GM13977 (cell line): Measurements from ENCODE around the gene NMUR2.

ENCODE experiments used
- DNase-seq: peaks from one replicate; pipeline ENCODE4 v3.0.0; 2012; ENCODE audit warnings: low spot score
- in situ Hi-C: fragments of 300-500 bp; cut with MboI; formaldehyde crosslinking; loops from one replicate; pipeline ENCODE4 v1.12.0; 2022; ENCODE audit warnings: low sequenced_read_pairs, low pct_unique_long_range_greater_than_20kb, mixed read lengths, inconsistent platforms; ENCODE audit not compliant: unreplicated experiment
- TF ChIP-seq, protein P1 (sequence below): IDR thresholded peaks from 2 replicates; pipeline ENCODE4 v1.5.1; 2012; ENCODE audit warnings: mild to moderate bottlenecking, control low read depth; ENCODE audit not compliant: insufficient read depth; ENCODE audit errors: extremely low read depth, missing control alignments

Gene NMUR2

GRCh38 chr5:152376886-152377285 lies 28.2 kb downstream of the NMUR2 start:
- TF ChIP-seq, protein P1, sequence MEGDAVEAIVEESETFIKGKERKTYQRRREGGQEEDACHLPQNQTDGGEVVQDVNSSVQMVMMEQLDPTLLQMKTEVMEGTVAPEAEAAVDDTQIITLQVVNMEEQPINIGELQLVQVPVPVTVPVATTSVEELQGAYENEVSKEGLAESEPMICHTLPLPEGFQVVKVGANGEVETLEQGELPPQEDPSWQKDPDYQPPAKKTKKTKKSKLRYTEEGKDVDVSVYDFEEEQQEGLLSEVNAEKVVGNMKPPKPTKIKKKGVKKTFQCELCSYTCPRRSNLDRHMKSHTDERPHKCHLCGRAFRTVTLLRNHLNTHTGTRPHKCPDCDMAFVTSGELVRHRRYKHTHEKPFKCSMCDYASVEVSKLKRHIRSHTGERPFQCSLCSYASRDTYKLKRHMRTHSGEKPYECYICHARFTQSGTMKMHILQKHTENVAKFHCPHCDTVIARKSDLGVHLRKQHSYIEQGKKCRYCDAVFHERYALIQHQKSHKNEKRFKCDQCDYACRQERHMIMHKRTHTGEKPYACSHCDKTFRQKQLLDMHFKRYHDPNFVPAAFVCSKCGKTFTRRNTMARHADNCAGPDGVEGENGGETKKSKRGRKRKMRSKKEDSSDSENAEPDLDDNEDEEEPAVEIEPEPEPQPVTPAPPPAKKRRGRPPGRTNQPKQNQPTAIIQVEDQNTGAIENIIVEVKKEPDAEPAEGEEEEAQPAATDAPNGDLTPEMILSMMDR: no peak
- DNase-seq: no peak
- in situ Hi-C loops: no loop called here

DNA sequence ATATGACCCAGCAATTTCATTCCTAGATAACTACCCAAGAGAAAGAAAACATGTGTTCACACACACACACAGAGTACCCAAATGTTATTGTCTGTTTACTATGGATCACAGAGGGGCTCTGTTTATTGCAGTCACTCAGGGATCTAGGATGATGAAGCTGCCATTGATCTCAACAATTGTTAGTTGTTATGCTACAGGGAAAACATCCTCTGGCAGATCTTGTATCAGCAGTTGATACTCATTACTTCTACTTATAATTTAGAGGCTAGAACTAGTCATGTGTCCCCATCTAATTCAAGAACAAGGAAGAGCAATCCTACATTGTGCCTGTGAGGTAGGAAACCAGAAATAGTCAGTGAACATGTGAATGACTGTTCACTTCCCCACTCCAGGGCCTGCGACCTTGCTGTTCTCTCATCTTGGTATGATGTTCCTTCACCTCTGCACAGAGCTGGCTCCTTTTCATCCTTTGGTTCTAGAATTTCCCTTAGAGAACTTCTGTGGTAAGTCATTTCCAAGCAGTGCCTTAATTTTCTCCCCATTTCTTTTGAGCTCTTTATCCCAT lies 30.3 kb downstream of the NMUR2 start:
- in situ Hi-C loops: no loop called here
- TF ChIP-seq, protein P1: no peak
- no peak for DNase-seq

DNA sequence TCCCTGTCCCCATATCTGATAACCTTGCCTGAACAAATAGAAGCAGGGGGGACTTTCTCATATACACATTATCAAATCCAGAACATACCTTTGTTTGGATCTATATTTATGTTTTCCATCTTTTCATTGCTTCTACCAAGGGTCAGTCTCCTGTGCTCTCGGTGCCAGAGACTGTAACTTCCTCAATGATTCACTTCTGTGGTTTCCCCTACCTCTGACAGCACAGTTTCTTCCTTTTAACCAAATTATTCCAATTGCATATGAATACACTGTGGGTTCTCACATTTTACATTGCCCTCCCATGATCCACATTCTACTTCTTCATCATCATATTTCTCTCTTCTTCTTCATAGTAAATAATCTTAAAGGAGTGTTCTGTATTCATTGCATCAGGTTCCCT lies 32.2 kb downstream of the NMUR2 start:
- in situ Hi-C loops: no loop called here
- DNase-seq: no peak
- TF ChIP-seq, protein P1: no peak

DNA sequence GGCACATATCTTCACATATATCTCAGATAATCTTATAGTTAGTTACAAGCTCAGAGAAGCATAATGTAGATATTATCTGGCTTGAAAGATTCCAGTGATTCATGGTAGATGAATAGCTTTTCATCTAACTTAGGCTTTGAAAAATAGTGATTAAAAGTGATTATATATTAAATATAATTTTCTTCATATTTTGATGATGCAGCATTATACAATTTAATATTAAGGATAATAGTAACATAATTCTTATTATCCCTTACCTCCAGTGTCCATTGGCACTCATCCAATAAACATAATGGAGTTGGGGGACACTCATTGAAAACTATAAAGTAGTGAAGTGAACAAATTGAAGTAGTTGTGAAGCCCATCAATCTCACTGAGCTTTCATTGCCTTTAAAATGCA lies 35.8 kb downstream of the NMUR2 start:
- no peak for DNase-seq
- in situ Hi-C loops: no loop called here
- TF ChIP-seq, protein P1: no peak

- TF ChIP-seq, protein P1: no peak
- in situ Hi-C loops: no loop called here
- DNase-seq: no peak
Observed at GRCh38 chr5:152367554-152367953, 37.5 kb downstream of the NMUR2 start.

GRCh38 chr5:152366716-152367115 lies 38.4 kb downstream of the NMUR2 start:
- DNase-seq: no peak
- in situ Hi-C loops: no loop called here
- TF ChIP-seq, protein P1: no peak

GRCh38 chr5:152364899-152365298 lies 40.2 kb downstream of the NMUR2 start:
- in situ Hi-C loops: no loop called here
- TF ChIP-seq, protein P1: no peak
- DNase-seq: no peak
